HG03342 (cell line): ENCODE measurements around the gene CLEC4M.

Experiments
- ATAC-seq: cut with Tn5 transposase; IDR thresholded peaks from one replicate; pipeline ENCODE4 v1.9.1; 2021; ENCODE audit warnings: mild to moderate bottlenecking, moderate library complexity; ENCODE audit not compliant: unreplicated experiment

Gene CLEC4M, protein sequence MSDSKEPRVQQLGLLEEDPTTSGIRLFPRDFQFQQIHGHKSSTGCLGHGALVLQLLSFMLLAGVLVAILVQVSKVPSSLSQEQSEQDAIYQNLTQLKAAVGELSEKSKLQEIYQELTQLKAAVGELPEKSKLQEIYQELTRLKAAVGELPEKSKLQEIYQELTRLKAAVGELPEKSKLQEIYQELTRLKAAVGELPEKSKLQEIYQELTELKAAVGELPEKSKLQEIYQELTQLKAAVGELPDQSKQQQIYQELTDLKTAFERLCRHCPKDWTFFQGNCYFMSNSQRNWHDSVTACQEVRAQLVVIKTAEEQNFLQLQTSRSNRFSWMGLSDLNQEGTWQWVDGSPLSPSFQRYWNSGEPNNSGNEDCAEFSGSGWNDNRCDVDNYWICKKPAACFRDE

GRCh38 chr19:7762719-7763293, at the start of gene CLEC4M:
TSS of gene CLEC4M (plus strand) at chr19:7763243. CDS start at chr19:7763267, 24 bp downstream.
- no peak for ATAC-seq

- no peak for ATAC-seq
These were observed 47.4 kb upstream of the CLEC4M start for GRCh38 chr19:7715671-7716070.

- ATAC-seq = no peak
These were observed 46.3 kb upstream of the CLEC4M start for GRCh38 chr19:7716762-7717161.

DNA sequence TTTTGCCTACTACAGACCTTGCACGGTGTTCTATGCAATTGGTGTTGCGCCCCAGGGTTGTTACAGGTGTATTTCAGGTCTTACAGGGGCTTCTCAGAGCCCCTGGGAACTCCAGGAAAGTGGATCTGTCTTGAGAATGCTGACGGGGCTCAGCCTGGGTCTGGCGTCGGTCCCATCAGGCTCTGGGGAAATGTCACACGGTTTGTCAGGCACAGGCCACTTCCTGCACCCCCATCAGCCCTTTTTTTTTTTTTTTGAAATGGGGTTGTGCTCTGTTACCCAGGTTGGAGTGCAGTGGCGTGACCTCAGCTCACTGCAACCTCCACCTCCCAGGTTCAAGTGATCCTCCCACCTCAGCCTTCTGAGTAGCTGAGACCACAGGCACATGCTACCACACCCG, 44.4 kb upstream of the CLEC4M start:
- no peak for ATAC-seq

- no peak for ATAC-seq
These were observed 42.7 kb upstream of the CLEC4M start for GRCh38 chr19:7720351-7720750.

DNA sequence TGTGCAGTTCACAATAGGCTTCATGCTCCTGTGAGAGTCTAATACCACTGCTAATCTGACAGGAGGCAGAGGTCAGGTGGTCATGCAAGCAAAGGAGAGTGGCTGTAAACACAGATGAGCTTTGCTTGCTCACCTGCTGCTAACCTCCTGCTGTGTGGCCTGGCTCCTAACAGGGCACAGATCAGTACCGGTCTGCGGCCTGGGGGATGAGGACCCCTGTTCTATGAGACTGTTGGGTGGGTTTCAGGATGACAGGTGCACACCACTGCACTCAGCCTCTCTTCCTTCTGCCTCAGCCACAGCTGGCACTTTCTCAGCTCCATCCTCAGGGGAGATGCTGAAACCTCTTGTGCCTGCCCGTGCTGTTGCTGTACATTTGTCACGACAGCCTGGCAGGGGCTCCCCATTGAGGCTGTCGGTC, 40.8 kb upstream of the CLEC4M start:
- no peak for ATAC-seq

DNA sequence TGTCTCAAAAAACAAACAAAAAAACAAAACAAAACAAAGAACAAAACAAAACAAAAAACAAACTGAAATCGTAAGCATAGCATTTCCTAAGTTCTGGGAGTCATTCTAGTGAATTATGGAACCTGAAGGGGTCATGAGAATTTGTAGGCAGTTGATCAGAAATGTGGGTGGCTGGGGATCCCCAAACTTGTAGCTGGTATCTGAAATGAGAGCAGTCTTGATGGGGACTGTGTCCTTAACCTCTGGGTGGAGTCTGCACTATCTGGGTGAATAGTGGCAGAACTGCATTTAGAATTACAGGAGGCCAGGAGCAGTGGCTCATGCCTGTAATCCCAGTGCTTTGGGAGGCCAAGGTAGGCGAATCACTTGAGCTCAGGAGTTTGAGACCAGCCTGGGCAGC, 37.3 kb upstream of the CLEC4M start:
- ATAC-seq = no peak

GRCh38 chr19:7729211-7729610, 33.8 kb upstream of the CLEC4M start:
- ATAC-seq = no peak

GRCh38 chr19:7729831-7730285, 33.2 kb upstream of the CLEC4M start:
- ATAC-seq = no peak

GRCh38 chr19:7730286-7731217, 32.5 kb upstream of the CLEC4M start:
- no peak for ATAC-seq

DNA sequence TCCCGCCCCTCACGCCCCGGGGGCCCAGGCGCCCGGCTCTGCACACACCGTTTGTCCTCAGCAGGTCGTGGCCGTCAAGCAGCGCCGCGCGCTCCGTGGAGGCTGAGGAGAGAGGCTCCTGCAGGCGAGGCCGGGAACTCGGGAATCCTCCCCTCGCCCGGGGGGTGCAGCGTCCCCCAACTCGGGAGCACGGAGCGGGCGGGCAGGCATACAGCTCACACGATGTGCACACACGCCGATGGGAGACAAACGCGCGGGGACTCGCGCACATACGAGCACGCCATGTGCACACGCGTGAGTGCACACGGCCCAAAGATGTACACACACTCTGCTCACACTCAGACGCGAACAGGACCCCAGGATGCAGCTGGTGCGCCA, 31.8 kb upstream of the CLEC4M start:
- ATAC-seq = no peak

- no peak for ATAC-seq
These were observed 31.4 kb upstream of the CLEC4M start for GRCh38 chr19:7731615-7732014.

- no peak for ATAC-seq
These were observed 31.0 kb upstream of the CLEC4M start, which contains the start of gene CLEC4G for GRCh38 chr19:7732045-7732444. TSS of gene CLEC4G (minus strand) at chr19:7732110. CDS start at chr19:7732102, 8 bp downstream.

GRCh38 chr19:7733376-7733775, 29.7 kb upstream of the CLEC4M start:
- no peak for ATAC-seq

DNA sequence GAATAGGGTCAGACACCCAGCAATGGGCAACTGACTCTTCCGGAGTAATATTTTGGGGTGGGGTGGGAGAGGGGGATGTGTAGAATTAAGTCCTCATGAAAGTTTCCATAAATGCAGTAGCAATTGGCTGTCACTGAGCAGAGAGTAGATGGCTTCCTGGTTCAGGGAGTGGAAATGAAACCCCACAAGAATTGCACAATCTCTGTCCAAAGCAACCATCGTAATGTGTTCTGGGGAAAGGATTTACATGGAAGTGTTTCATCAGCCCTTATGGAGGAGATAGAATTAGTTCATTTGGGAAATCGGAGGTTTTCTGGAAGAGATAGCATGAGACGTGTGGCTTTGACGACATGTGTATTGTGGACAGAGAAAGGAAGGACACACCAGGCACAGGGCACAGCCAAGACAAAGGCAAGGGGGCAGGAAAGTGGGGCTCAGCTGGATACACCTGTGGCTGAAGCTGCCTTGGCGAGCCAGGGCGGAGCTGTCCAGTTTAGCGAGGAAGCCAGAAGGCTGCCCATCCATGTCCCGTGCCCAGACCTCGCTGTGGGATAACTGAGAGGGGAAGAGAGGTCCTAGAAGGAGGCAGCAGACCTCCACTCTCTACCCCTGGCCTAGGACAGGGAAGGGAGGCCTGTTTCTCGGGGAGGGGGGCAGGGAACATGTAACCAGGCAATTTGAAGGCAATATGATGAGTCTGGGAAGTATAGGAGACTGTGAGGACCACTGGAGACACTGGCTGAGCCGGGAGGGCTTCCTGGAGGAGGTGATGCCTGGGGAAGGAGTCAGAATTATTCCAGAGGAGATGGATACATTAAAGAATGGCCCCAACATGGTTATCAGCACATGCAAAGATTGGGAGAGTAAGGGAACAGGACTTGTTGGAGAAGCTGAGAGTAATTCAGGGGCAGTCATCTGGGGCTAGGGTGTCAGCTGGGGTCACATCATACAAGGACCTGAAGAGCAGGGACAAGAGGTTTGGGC, 28.5 kb upstream of the CLEC4M start:
- ATAC-seq = no peak

DNA sequence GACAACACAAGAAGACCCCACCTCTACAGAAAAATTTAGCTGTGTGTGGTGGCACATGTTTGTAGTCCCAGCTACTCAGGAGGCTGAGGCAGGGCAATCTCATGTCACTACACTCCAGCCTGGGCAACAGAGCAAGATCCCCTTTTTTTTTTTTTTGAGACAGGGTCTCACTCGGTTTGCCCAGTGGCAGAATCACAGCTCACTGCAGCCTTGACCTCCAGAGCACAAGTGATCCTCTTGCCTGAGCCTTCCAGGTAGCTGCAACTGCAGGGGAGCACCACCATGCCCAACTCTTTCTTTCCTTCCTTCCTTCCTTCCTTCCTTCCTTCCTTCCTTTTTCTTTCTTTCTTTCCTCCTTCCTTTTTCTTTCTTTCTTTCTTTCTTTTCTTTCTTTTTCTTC, 26.9 kb upstream of the CLEC4M start:
- no peak for ATAC-seq

GRCh38 chr19:7737215-7737614, 25.8 kb upstream of the CLEC4M start:
- ATAC-seq = no peak

GRCh38 chr19:7738023-7738422, 25.0 kb upstream of the CLEC4M start:
- ATAC-seq = no peak

GRCh38 chr19:7739211-7739755, 23.8 kb upstream of the CLEC4M start:
- no peak for ATAC-seq
